ENCODE data around the gene ACTN4. TPM values are rescaled to one million over a fixed set of nuclear protein-coding genes. Genes with fewer than 3 reads are reported as not detected.
"Not testable (repeated sequence)": the region's sequence is repeated elsewhere in the genome, so short reads cannot be mapped to it uniquely, and the experiment has no call there.

The ACTN4 gene
- total RNA-seq, result 100 to 1,000 TPM; 357 to 373 TPM

GRCh38 chr19:38647368-38647965 lies at the start of gene ACTN4:
Gene ACTN4, plus strand, starts transcription at chr19:38647649. Its CDS starts 97 bp downstream, at chr19:38647746.
- DNase-seq, result peak; percentile 100
- H3K36me3 Mint-ChIP-seq (ENCODE audit: low read depth), result peaks cover 31% of the 10 kb centered on the region
- no peaks in the 10 kb centered on the region for H3K27me3 Mint-ChIP-seq (ENCODE audit: low read depth)
- POLR2A ChIA-PET, result interaction anchor here (0.6 to 1.5 kb wide), 9 partner anchors 7 to 253 kb away, joined by 3 to 9 read pairs (median 4); partner anchors contain the start of genes EIF3K, NFKBIB and SIRT2
- peak within 1 kb of the TSS; percentile 88 for H3K27ac Mint-ChIP-seq
- H3K9me3 Mint-ChIP-seq (ENCODE audit: insufficient read depth), result no peaks in the 10 kb centered on the region
- CTCF ChIA-PET, result interaction anchor here (0.7 to 2.8 kb wide), 15 partner anchors 10 to 283 kb away, joined by 3 to 17 read pairs (median 6); partner anchors contain the start of genes FAM98C, MRPS12 and SARS2
- ATAC-seq, result peak; percentile 92
- peak within 1 kb of the TSS; percentile 95 for H3K4me3 Mint-ChIP-seq
- peaks cover 50% of the 10 kb centered on the region for H3K4me1 Mint-ChIP-seq (ENCODE audit: low read depth)

GRCh38 chr19:38599722-38600121 lies 47.7 kb upstream of the ACTN4 start:
- Mint-ChIP-seq H3K9me3 (ENCODE audit: insufficient read depth) (no peaks in the 10 kb centered on the region), H3K27me3 (ENCODE audit: low read depth) (no peaks in the 10 kb centered on the region), H3K4me3 (no peak overlapping the region), H3K27ac (no peak overlapping the region), H3K4me1 (ENCODE audit: low read depth) (peaks cover 7% of the 10 kb centered on the region), H3K36me3 (ENCODE audit: low read depth) (peaks cover 44% of the 10 kb centered on the region)
- POLR2A ChIA-PET, result interaction anchor here (0.6 kb wide), 1 partner anchor 61 kb away, joined by 4 read pairs; no protein-coding TSS in a partner anchor
- CTCF ChIA-PET, result no interaction called here
- ATAC-seq (no peak), DNase-seq (no peak)

GRCh38 chr19:38602856-38603255 lies 44.6 kb upstream of the ACTN4 start:
- H3K9me3 Mint-ChIP-seq (ENCODE audit: insufficient read depth); CTCF ChIA-PET; H3K4me3 Mint-ChIP-seq; ATAC-seq; POLR2A ChIA-PET; DNase-seq; H3K27ac Mint-ChIP-seq; H3K27me3 Mint-ChIP-seq (ENCODE audit: low read depth); H3K4me1 Mint-ChIP-seq (ENCODE audit: low read depth): not testable (repeated sequence)
- H3K36me3 Mint-ChIP-seq (ENCODE audit: low read depth), result peaks cover 39% of the 10 kb centered on the region

- ATAC-seq, result no peak
- Mint-ChIP-seq H3K4me1 (ENCODE audit: low read depth) (no peaks in the 10 kb centered on the region), H3K9me3 (ENCODE audit: insufficient read depth) (no peaks in the 10 kb centered on the region), H3K4me3 (no peak overlapping the region), H3K27ac (no peak overlapping the region), H3K27me3 (ENCODE audit: low read depth) (no peaks in the 10 kb centered on the region), H3K36me3 (ENCODE audit: low read depth) (peaks cover 53% of the 10 kb centered on the region)
- ChIA-PET POLR2A (no interaction called here), CTCF (interaction anchor here (1.0 kb wide), 1 partner anchor 61 kb away, joined by 3 read pairs; no protein-coding TSS in a partner anchor)
- DNase-seq, result no peak
These were observed 41.3 kb upstream of the ACTN4 start for GRCh38 chr19:38606131-38606530.

GRCh38 chr19:38614289-38614688 lies 33.2 kb upstream of the ACTN4 start:
- POLR2A ChIA-PET, result no interaction called here
- CTCF ChIA-PET, result no interaction called here
- Mint-ChIP-seq H3K27me3 (ENCODE audit: low read depth) (no peaks in the 10 kb centered on the region), H3K9me3 (ENCODE audit: insufficient read depth) (no peaks in the 10 kb centered on the region), H3K36me3 (ENCODE audit: low read depth) (peaks cover 64% of the 10 kb centered on the region), H3K4me3 (no peak overlapping the region), H3K27ac (no peak overlapping the region), H3K4me1 (ENCODE audit: low read depth) (peaks cover 49% of the 10 kb centered on the region)
- DNase-seq, result no peak
- ATAC-seq, result no peak

GRCh38 chr19:38615007-38615581 lies 32.4 kb upstream of the ACTN4 start:
- peaks cover 54% of the 10 kb centered on the region for H3K4me1 Mint-ChIP-seq (ENCODE audit: low read depth)
- H3K27ac Mint-ChIP-seq, result peak overlapping the region; percentile 33
- ChIA-PET CTCF (interaction anchor here (1.3 kb wide), 1 partner anchor 212 kb away, joined by 3 read pairs; the partner anchor contains the start of gene FAM98C), POLR2A (no interaction called here)
- peak overlapping the region; percentile 43 for H3K4me3 Mint-ChIP-seq
- H3K36me3 Mint-ChIP-seq (ENCODE audit: low read depth), result peaks cover 60% of the 10 kb centered on the region
- no peaks in the 10 kb centered on the region for H3K27me3 Mint-ChIP-seq (ENCODE audit: low read depth)
- ATAC-seq (no peak), DNase-seq (no peak)
- no peaks in the 10 kb centered on the region for H3K9me3 Mint-ChIP-seq (ENCODE audit: insufficient read depth)

GRCh38 chr19:38616265-38616664 lies 31.2 kb upstream of the ACTN4 start:
- no peaks in the 10 kb centered on the region for H3K27me3 Mint-ChIP-seq (ENCODE audit: low read depth)
- ATAC-seq (no peak), DNase-seq (no peak)
- H3K27ac Mint-ChIP-seq, result peak overlapping the region; percentile 99
- no peaks in the 10 kb centered on the region for H3K9me3 Mint-ChIP-seq (ENCODE audit: insufficient read depth)
- H3K4me1 Mint-ChIP-seq (ENCODE audit: low read depth), result peaks cover 59% of the 10 kb centered on the region
- POLR2A ChIA-PET, result no interaction called here
- CTCF ChIA-PET, result interaction anchor here (1.3 kb wide), 1 partner anchor 214 kb away, joined by 3 read pairs; the partner anchor contains the start of gene FAM98C
- peak overlapping the region; percentile 100 for H3K4me3 Mint-ChIP-seq
- H3K36me3 Mint-ChIP-seq (ENCODE audit: low read depth), result peaks cover 55% of the 10 kb centered on the region

- Mint-ChIP-seq H3K4me3 (peak overlapping the region; percentile 100), H3K27ac (peak overlapping the region; percentile 99), H3K4me1 (ENCODE audit: low read depth) (peaks cover 62% of the 10 kb centered on the region), H3K27me3 (ENCODE audit: low read depth) (no peaks in the 10 kb centered on the region), H3K36me3 (ENCODE audit: low read depth) (peaks cover 60% of the 10 kb centered on the region), H3K9me3 (ENCODE audit: insufficient read depth) (no peaks in the 10 kb centered on the region)
- ChIA-PET CTCF (interaction anchor here (0.6 to 5.7 kb wide), 9 partner anchors 18 to 569 kb away, joined by 3 to 65 read pairs (median 14); partner anchors contain the start of genes FAM98C, MRPS12 and SARS2), POLR2A (interaction anchor here (0.6 to 0.9 kb wide), 2 partner anchors 79 to 1701 kb away, joined by 3 read pairs; partner anchors contain the start of gene ZNF568)
- ATAC-seq, result peak; percentile 6
- peak; percentile 48 for DNase-seq
These were observed 30.1 kb upstream of the ACTN4 start for GRCh38 chr19:38617283-38617763.

GRCh38 chr19:38617764-38618589 lies 29.5 kb upstream of the ACTN4 start, which contains the start of gene MAP4K1:
Gene MAP4K1, minus strand, starts transcription at chr19:38617953. Its CDS starts 58 bp downstream, at chr19:38617895.
- Mint-ChIP-seq H3K36me3 (ENCODE audit: low read depth) (peaks cover 56% of the 10 kb centered on the region), H3K27me3 (ENCODE audit: low read depth) (no peaks in the 10 kb centered on the region)
- CTCF ChIA-PET, result interaction anchor here (0.6 to 5.7 kb wide), 14 partner anchors 17 to 570 kb away, joined by 3 to 65 read pairs (median 6); partner anchors contain the start of genes ECH1, FAM98C, MRPS12 and NFKBIB

GRCh38 chr19:38618590-38619360 lies 28.7 kb upstream of the ACTN4 start, which contains the start of gene EIF3K:
Gene EIF3K, plus strand, starts transcription at chr19:38619188. Its CDS starts 81 bp downstream, at chr19:38619269.
- ChIA-PET POLR2A (interaction anchor here (0.6 to 1.7 kb wide), 5 partner anchors 19 to 345 kb away, joined by 3 to 5 read pairs (median 4); partner anchors contain the start of gene ACTN4), CTCF (interaction anchor here (1.0 to 5.7 kb wide), 11 partner anchors 17 to 311 kb away, joined by 3 to 65 read pairs (median 6); partner anchors contain the start of genes ECH1, FAM98C, MRPS12 and NFKBIB)
- ATAC-seq (peak; percentile 58), DNase-seq (peak; percentile 98)
- no peaks in the 10 kb centered on the region for H3K9me3 Mint-ChIP-seq (ENCODE audit: insufficient read depth)
- peak within 1 kb of the TSS; percentile 100 for H3K4me3 Mint-ChIP-seq
- H3K4me1 Mint-ChIP-seq (ENCODE audit: low read depth), result peaks cover 53% of the 10 kb centered on the region
- peaks cover 51% of the 10 kb centered on the region for H3K36me3 Mint-ChIP-seq (ENCODE audit: low read depth)
- peak within 1 kb of the TSS; percentile 99 for H3K27ac Mint-ChIP-seq
- no peaks in the 10 kb centered on the region for H3K27me3 Mint-ChIP-seq (ENCODE audit: low read depth)

More at GRCh38 chr19:38617764-38618589, 29.5 kb upstream of the ACTN4 start, which contains the start of gene MAP4K1:
- DNase-seq (peak; percentile 85), ATAC-seq (peak; percentile 66)
- Mint-ChIP-seq H3K4me3 (peak within 1 kb of the TSS; percentile 100), H3K27ac (peak within 1 kb of the TSS; percentile 99), H3K9me3 (ENCODE audit: insufficient read depth) (no peaks in the 10 kb centered on the region), H3K4me1 (ENCODE audit: low read depth) (peaks cover 57% of the 10 kb centered on the region)
- POLR2A ChIA-PET, result interaction anchor here (0.6 to 1.7 kb wide), 4 partner anchors 29 to 344 kb away, joined by 3 to 5 read pairs (median 4); partner anchors contain the start of gene ACTN4

Data from activated CD8-positive, alpha-beta T cell treated with anti-CD3 and anti-CD28 coated beads, Interleukin-2, amount 10 ng/mL, durations not matched to agents 7 days and 5 days (primary cell).